Keratinocyte (primary cell): Measurements from ENCODE around the gene KIZ. TPM values are rescaled to one million over a fixed set of nuclear protein-coding genes. Genes with fewer than 3 reads are reported as not detected.

Experiments used
- DNase-seq: peaks from one replicate; pipeline ENCODE4 v3.0.0-alpha.2; 2011; ENCODE audit warnings: low read depth, missing footprints, low spot score
- FAIRE-seq: peaks from 2 replicates; lab custom pipeline; 2011; peaks lifted over from hg19 to GRCh38; lab: Jason Lieb, UNC
- H2AFZ ChIP-seq: 2 replicates; pipeline ENCODE4 v1.6.0; 2012; ENCODE audit warnings: low read length, control low read depth, inconsistent platforms; ENCODE audit not compliant: control insufficient read depth
- H3K27ac ChIP-seq: 2 replicates; pipeline ENCODE4 v1.5.1; 2011; ENCODE audit warnings: low read length; ENCODE audit not compliant: control insufficient read depth, insufficient read depth
- H3K27me3 ChIP-seq: 3 replicates; pipeline ENCODE4 v1.6.0; 2011; ENCODE audit warnings: low read length; ENCODE audit not compliant: control insufficient read depth, insufficient read depth; ENCODE audit errors: extremely low read depth
- H3K36me3 ChIP-seq, 2 experiments: 2 replicates in 1 of 2; 3 replicates in 1 of 2; pipeline ENCODE4 v1.5.1; 2011; ENCODE audit warnings: low read length in 2 of 2, mild to moderate bottlenecking in 1 of 2; ENCODE audit not compliant: control insufficient read depth in 2 of 2, insufficient read depth in 2 of 2; ENCODE audit errors: extremely low read depth in 1 of 2
- H3K4me1 ChIP-seq: 3 replicates; pipeline ENCODE4 v1.5.1; 2011; ENCODE audit warnings: low read length; ENCODE audit not compliant: control insufficient read depth, insufficient read depth; ENCODE audit errors: extremely low read depth
- H3K4me2 ChIP-seq: 3 replicates; pipeline ENCODE4 v1.6.0; 2011; ENCODE audit warnings: low read depth, low read length; ENCODE audit not compliant: control insufficient read depth, insufficient read depth; ENCODE audit errors: extremely low read depth
- H3K4me3 ChIP-seq, 3 experiments: fragments of 200-600 bp in 1 of 3; sonication (generic) in 1 of 3; 2 replicates in 2 of 3; 3 replicates in 1 of 3; pipeline ENCODE4 v1.5.1; 2011 to 2016; ENCODE audit warnings: low read length in 3 of 3, mild to moderate bottlenecking in 3 of 3, control low read depth in 2 of 3, inconsistent platforms in 1 of 3, low read depth in 1 of 3, mixed read lengths in 1 of 3, mixed run types in 1 of 3, moderate library complexity in 1 of 3; ENCODE audit not compliant: control insufficient read depth in 2 of 3, insufficient read depth in 2 of 3; ENCODE audit errors: extremely low read depth in 1 of 3
- H3K79me2 ChIP-seq: 2 replicates; pipeline ENCODE4 v1.6.0; 2012; ENCODE audit warnings: low read length; ENCODE audit not compliant: control insufficient read depth, insufficient read depth
- H3K9ac ChIP-seq: 3 replicates; pipeline ENCODE4 v1.6.0; 2011; ENCODE audit warnings: low read length; ENCODE audit not compliant: control insufficient read depth, insufficient read depth; ENCODE audit errors: extremely low read depth
- H3K9me1 ChIP-seq: 3 replicates; pipeline ENCODE4 v1.6.0; 2011; ENCODE audit warnings: low read length; ENCODE audit not compliant: control insufficient read depth, insufficient read depth; ENCODE audit errors: extremely low read depth
- H3K9me3 ChIP-seq: 2 replicates; pipeline ENCODE4 v1.5.1; 2012; ENCODE audit warnings: low read depth, low read length; ENCODE audit not compliant: control insufficient read depth
- H4K20me1 ChIP-seq: 3 replicates; pipeline ENCODE4 v1.6.0; 2011; ENCODE audit warnings: low read length; ENCODE audit not compliant: control insufficient read depth, insufficient read depth; ENCODE audit errors: extremely low read depth
- EZH2 ChIP-seq: IDR thresholded peaks from one replicate; pipeline ENCODE4 v1.6.1; 2012; ENCODE audit warnings: inconsistent platforms, mild to moderate bottlenecking, low read length, moderate library complexity
- dilution Hi-C: fragments of 300-500 bp; cut with MboI; formaldehyde crosslinking; loops from one replicate; pipeline ENCODE4 v1.7.0; 2020; ENCODE audit warnings: low sequenced_read_pairs; ENCODE audit not compliant: extremely low pct_ligation_motif_present
- polyA plus RNA-seq, 5 experiments: library from polyadenylated mRNA; depleted of rRNA in 3 of 5; stranded (reverse) in 3 of 5; stranded (forward) in 1 of 5; unstranded in 1 of 5; fragments of >200 nt; gene quantifications; 1 replicate in 1 of 5; 2 replicates in 3 of 5; 3 replicates in 1 of 5; pipeline versions ENCODE4 v1.2.1 to v1.2.3, GENCODE V29; 2011 to 2012; ENCODE audit warnings: missing spikeins in 2 of 5, low read depth in 1 of 5, low replicate concordance in 1 of 5
- TF ChIP-seq, protein P1 (sequence below), 3 experiments: IDR thresholded peaks in 1 of 3; conservative IDR thresholded peaks in 1 of 3; optimal IDR thresholded peaks in 1 of 3; 2 replicates in 2 of 3; 3 replicates in 1 of 3; pipeline versions ENCODE3 to v1.5.1; 2011; ENCODE audit warnings: low read length in 3 of 3, mild to moderate bottlenecking in 3 of 3, moderate library complexity in 2 of 3, control low read depth in 1 of 3, inconsistent platforms in 1 of 3; ENCODE audit not compliant: insufficient read depth in 2 of 3; ENCODE audit errors: extremely low read depth in 1 of 3

KIZ gene
- polyA plus RNA-seq, 1 donor (not counting 4 experiments of a cell fraction or from before 2014, with no cell fraction given) = 21.3 TPM

DNA sequence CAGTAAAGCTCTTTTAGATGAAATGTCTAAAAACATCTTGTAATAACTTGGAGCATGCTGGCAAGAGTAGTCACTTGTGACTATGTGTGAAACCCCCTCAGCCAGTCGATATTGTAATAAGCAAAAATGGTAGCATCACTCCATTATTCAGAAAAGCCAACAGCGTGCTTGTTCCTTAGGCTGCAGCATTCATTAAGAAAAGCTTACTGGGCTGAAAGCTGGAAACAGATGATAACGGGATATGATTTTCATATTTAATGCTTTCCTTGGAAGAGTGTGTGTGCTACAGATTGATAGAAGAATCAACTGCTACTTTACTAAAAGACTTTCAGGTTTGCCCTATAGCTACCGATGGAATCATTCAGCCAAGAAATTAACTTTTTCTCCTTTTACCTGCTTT, 20.3 kb downstream of the KIZ start:
- no peak overlapping the region for H3K27ac ChIP-seq
- no peaks in the 10 kb centered on the region for H3K79me2 ChIP-seq
- no peak overlapping the region for H3K4me3 ChIP-seq
- no peaks in the 10 kb centered on the region for H3K36me3 ChIP-seq
- H3K9ac ChIP-seq = no peak overlapping the region
- H3K4me2 ChIP-seq = no peak overlapping the region
- H3K4me1 ChIP-seq = no peaks in the 10 kb centered on the region
- DNase-seq = no peak
- H2AFZ ChIP-seq = no peak overlapping the region
- no peaks in the 10 kb centered on the region for H3K9me3 ChIP-seq
- TF ChIP-seq EZH2 = no peak
- FAIRE-seq = no peak
- no peaks in the 10 kb centered on the region for H4K20me1 ChIP-seq
- no peaks in the 10 kb centered on the region for H3K27me3 ChIP-seq
- dilution Hi-C loops = no loop called here
- no peaks in the 10 kb centered on the region for H3K9me1 ChIP-seq

DNA sequence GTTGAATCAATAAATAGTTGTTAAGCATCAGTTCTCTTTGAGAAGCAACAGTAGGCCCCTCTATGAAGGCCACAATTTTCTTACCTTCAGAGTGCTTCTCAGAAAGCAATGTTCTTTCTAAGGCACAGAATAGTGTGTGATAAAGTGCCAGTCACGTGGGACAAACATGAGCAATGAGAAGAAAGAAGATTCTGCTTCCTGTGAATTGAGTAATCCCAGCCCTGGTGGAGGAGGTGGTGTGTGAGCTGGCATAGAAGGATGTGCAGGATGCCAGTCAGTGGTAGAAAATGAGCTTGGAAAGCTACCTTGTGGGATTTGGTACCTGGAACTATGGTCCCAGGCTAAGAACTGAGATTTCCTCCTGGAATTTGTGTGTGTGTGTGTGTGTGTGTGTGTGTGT, 21.7 kb downstream of the KIZ start:
- FAIRE-seq (peak; percentile 51), DNase-seq (no peak)
- H3K9ac ChIP-seq = no peak overlapping the region
- no peaks in the 10 kb centered on the region for H3K79me2 ChIP-seq
- H3K27ac ChIP-seq = no peak overlapping the region
- no peaks in the 10 kb centered on the region for H3K27me3 ChIP-seq
- no peaks in the 10 kb centered on the region for H4K20me1 ChIP-seq
- no peak overlapping the region for H3K4me2 ChIP-seq
- H3K4me1 ChIP-seq = no peaks in the 10 kb centered on the region
- dilution Hi-C loops = no loop called here
- H2AFZ ChIP-seq = no peak overlapping the region
- no peaks in the 10 kb centered on the region for H3K9me3 ChIP-seq
- TF ChIP-seq, protein P1, sequence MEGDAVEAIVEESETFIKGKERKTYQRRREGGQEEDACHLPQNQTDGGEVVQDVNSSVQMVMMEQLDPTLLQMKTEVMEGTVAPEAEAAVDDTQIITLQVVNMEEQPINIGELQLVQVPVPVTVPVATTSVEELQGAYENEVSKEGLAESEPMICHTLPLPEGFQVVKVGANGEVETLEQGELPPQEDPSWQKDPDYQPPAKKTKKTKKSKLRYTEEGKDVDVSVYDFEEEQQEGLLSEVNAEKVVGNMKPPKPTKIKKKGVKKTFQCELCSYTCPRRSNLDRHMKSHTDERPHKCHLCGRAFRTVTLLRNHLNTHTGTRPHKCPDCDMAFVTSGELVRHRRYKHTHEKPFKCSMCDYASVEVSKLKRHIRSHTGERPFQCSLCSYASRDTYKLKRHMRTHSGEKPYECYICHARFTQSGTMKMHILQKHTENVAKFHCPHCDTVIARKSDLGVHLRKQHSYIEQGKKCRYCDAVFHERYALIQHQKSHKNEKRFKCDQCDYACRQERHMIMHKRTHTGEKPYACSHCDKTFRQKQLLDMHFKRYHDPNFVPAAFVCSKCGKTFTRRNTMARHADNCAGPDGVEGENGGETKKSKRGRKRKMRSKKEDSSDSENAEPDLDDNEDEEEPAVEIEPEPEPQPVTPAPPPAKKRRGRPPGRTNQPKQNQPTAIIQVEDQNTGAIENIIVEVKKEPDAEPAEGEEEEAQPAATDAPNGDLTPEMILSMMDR (optimal IDR thresholded peaks at IDR 0.05 in 1 of 3, IDR thresholded peaks at IDR 0.05 in 1 of 3, conservative IDR thresholded peaks at IDR 0.05 in 1 of 3; ENCODE audit: extremely low read depth in 1 of 3, insufficient read depth in 2 of 3, low read length in 3 of 3) = no peak
- TF ChIP-seq EZH2 = no peak
- no peaks in the 10 kb centered on the region for H3K36me3 ChIP-seq
- no peak overlapping the region for H3K4me3 ChIP-seq
- H3K9me1 ChIP-seq = no peaks in the 10 kb centered on the region

DNA sequence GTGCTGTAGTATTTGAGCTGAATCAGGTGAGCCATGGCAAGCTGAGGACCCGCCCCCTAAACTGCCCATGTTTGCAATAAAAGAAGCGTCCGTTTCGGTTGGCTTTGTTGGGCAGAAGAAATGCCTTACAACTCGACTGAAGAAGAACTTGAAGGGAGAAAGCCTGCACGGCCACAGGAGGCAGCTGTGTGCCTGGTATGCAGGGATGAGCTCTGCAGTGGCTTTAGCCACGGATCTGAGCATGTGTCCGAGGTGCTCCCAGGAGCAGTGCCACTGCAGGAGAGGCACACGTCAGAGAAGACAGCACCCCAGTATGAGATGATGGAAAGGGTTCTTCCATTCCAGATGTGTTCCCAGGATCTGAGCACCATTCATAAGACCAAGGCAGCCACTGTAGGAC, 23.5 kb downstream of the KIZ start:
- no peak for DNase-seq
- Histone ChIP-seq H2AFZ (no peak overlapping the region), H3K36me3 (no peaks in the 10 kb centered on the region), H3K27ac (no peak overlapping the region), H3K9me1 (no peaks in the 10 kb centered on the region), H4K20me1 (no peaks in the 10 kb centered on the region), H3K4me1 (no peaks in the 10 kb centered on the region), H3K4me2 (no peak overlapping the region), H3K27me3 (no peaks in the 10 kb centered on the region), H3K79me2 (no peaks in the 10 kb centered on the region), H3K4me3 (no peak overlapping the region), H3K9me3 (no peaks in the 10 kb centered on the region), H3K9ac (no peak overlapping the region)
- FAIRE-seq = no peak
- dilution Hi-C loops = no loop called here
- TF ChIP-seq EZH2 = no peak
- TF ChIP-seq, protein P1 (optimal IDR thresholded peaks at IDR 0.05 in 1 of 3, IDR thresholded peaks at IDR 0.05 in 1 of 3, conservative IDR thresholded peaks at IDR 0.05 in 1 of 3; ENCODE audit: extremely low read depth in 1 of 3, insufficient read depth in 2 of 3, low read length in 3 of 3) = no peak
